ENCODE results near the gene FOXRED1.
"Not testable (repeated sequence)": the region's sequence is repeated elsewhere in the genome, so short reads cannot be mapped to it uniquely, and the experiment has no call there.

Gene FOXRED1

DNA sequence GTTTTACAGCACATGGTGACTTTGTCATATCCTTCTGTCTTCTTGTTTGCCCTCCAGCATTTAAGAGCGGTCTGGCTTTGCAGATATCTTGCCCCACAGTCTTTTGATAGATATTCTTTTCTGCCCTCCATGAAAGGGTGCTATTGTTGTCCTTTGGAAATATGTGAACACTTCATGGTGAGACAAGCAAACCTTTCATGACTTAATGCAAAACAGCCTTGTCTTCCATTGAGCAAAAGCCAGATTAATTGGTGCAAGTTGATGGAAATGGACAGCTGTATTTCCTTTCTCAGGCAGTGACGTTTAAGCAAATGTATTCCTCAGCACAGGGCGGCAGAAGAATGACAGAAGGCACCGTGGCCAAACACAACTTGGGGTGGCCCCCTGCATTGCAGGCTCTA lies 39.3 kb downstream of the FOXRED1 start:
- in situ Hi-C loops (cut with HindIII; ENCODE audit: low pct_unique_long_range_greater_than_20kb, low sequenced_read_pairs) = no loop called here
- no peak for TF ChIP-seq JUND (IDR thresholded peaks at IDR 0.05; ENCODE audit: low read depth)
- DNase-seq (ENCODE audit: low read depth in 1 of 2, low spot score in 1 of 2) = no peak

DNA sequence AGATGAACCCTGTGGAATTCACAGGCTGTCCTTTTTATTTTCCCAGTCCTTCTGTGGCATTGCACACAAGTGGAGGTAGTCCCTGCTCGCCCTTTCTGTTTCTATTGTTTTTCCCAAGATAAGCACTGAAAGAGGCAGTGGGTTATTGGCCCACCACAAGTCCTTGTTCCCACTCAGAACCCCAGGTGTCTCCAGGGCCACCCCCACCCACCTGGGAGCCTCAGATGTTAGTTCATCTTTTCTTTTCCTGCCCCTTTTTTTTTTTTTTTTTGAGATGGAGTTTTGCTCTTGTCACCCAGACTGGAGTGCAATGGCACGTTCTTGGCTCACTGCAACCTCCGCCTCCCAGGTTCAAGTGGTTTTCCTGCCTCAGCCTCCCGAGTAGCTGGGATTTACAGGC lies 39.8 kb downstream of the FOXRED1 start:
- DNase-seq (ENCODE audit: low read depth in 1 of 2, low spot score in 1 of 2); in situ Hi-C loops (cut with HindIII; ENCODE audit: low pct_unique_long_range_greater_than_20kb, low sequenced_read_pairs): not testable (repeated sequence)

DNA sequence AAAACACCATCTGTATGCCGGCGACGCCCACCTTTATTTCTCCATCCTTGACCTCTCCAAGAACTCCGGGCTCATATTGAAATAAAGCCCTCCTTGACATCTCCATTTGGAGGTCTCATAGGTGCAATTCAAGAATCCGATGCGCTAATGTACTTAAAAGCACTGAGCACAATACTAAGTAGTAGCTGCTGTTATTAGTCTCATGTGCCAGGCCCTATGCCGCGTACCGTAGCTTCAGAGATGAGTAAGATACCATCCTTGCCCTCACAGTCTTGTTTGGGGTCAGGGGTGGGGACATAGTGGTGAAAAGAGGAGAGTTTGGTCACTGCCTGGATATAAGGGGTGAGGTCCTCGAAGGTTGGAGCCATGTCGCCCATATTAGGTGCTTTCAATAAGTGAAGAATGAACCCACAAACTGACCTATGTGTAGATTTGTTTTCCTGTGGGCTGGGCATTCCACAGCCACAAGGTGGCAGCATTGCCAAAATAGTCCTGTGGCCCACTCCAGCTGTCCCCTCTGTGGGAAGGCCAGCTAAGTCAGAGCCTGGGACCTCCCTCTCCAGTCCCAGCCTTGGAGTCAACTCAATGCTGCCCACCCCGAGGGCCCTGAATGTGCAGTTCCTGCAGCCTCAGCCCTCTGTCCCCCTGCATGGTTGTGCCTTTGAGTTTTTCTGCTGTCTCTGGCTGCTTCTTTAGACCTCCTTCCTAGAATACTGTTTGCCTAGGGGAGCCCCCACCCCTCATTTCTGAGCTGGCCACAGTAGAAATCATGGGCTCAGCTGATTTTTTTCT lies 41.4 kb downstream of the FOXRED1 start:
- DNase-seq (ENCODE audit: low read depth in 1 of 2, low spot score in 1 of 2) = peak; percentile 83 to 88
- in situ Hi-C loops (cut with HindIII; ENCODE audit: low pct_unique_long_range_greater_than_20kb, low sequenced_read_pairs) = no loop called here
- no peak for TF ChIP-seq JUND (IDR thresholded peaks at IDR 0.05; ENCODE audit: low read depth)

DNA sequence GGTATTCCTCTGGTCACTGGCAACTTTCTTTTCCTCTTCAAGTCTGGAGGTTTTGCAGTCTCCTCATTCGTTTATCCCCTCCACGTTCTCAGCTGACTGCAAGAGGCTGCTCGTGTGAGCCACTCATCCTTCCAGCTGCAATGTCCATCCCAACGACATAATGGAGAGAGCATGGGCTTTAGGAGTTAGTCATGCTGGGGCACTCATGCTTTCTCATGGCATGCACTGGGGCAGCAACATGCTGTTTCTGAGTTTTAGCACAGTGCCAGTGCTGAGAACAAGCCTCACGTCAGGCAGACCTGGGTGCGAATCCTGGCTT lies 42.0 kb downstream of the FOXRED1 start:
- no peak for DNase-seq (ENCODE audit: low read depth in 1 of 2, low spot score in 1 of 2)
- TF ChIP-seq JUND (IDR thresholded peaks at IDR 0.05; ENCODE audit: low read depth) = no peak
- in situ Hi-C loops (cut with HindIII; ENCODE audit: low pct_unique_long_range_greater_than_20kb, low sequenced_read_pairs) = no loop called here

DNA sequence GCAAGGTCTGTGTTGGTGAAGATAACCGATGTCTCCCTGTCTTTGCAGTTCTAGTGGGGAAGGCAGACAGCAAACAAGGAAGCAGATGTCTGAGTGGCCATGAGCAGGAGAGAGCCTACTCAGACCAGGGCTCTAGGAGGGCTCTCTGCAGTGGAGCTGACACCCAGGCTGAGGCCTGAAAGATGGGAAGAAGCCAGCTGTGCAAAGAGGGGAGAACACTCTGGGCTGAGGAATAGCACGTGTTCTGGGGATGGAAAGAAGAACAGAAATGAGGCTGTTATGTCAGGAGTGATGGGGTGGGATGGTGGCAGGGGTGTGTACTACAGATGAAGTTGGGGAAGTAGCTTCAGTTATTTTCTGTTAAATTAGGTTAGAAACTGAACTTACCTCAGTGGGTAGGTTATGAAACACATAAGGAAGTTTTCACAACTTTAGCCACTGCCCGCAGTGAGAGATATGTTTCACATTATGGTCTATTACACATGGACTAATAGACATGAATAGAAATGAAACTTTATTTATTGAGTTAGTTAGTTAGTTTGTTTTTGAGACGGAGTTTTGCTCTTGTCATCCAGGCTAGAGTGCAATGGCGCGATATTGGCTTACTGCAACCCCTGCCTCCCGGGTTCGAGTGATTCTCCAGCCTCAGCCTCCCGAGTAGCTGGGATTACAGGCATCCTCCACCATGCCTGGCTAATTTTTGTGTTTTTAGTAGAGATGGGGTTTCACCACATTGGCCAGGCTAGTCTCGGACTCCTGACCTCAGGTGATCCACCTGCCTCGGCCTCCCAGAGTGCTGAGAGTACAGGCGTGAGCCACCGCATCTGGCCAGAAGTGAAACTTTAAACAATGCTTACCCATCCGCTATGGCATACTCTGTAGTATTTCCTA lies 42.7 kb downstream of the FOXRED1 start:
- in situ Hi-C loops (cut with HindIII; ENCODE audit: low pct_unique_long_range_greater_than_20kb, low sequenced_read_pairs) = no loop called here
- no peak for DNase-seq (ENCODE audit: low read depth in 1 of 2, low spot score in 1 of 2)
- TF ChIP-seq JUND (IDR thresholded peaks at IDR 0.05; ENCODE audit: low read depth) = no peak

DNA sequence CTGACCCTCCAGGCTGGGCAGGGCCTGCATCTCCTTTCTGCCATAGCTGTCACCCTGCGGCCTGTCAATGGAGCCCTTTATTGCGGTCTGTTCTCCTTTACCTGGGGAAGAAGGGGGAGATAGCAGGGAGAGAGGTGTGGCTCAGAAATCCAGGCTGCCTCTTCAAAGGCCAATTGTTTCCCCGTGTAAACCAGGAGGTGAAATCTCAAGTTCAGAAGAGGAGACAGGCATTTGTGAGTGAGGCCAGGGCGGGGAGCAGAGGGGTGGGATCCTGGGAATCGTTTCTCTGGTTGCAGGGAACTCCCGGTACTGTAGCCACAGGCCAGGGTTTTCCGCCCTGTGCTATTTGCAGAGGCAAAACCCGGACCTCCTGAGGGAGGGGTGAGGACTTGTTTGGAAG lies 44.0 kb downstream of the FOXRED1 start:
- DNase-seq (ENCODE audit: low read depth in 1 of 2, low spot score in 1 of 2) = no peak
- in situ Hi-C loops (cut with HindIII; ENCODE audit: low pct_unique_long_range_greater_than_20kb, low sequenced_read_pairs) = no loop called here
- TF ChIP-seq JUND (IDR thresholded peaks at IDR 0.05; ENCODE audit: low read depth) = no peak

DNA sequence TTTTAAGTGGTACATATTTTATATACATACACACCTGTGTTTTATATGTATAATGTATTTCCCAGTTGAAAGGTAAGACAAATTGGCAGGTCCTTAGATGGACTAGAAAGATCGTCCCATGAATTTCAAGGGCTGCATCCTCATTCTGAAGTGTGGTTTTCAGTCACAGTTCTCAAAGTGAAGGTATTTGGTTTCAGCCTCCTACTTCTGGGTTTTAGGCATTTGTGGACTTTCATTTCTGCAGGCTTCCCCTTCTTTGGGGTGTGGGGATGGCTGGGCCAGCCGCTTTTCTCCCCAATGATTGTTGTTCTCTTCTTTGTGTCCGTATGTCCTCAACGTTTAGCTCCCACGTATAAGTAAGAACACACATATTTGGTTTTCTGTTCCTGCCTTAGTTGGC lies 44.9 kb downstream of the FOXRED1 start:
- in situ Hi-C loops (cut with HindIII; ENCODE audit: low pct_unique_long_range_greater_than_20kb, low sequenced_read_pairs) = no loop called here
- TF ChIP-seq JUND (IDR thresholded peaks at IDR 0.05; ENCODE audit: low read depth) = no peak
- DNase-seq (ENCODE audit: low read depth in 1 of 2, low spot score in 1 of 2) = no peak

DNA sequence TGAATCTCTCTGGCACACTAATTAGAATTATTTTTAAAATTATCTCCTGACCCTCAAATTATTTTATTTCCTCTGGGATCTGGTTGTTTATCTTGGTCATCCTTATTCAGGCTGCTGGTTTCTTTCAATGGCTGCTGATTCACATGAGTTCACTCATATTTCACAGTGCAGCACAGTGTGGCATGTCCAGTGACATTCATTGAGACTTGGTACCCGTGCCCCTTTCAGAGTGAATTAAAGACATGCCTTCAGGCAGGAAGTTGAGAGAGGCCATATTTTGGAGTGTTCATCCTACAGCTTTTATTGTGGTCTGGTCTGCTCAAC lies 48.4 kb downstream of the FOXRED1 start:
- DNase-seq (ENCODE audit: low read depth in 1 of 2, low spot score in 1 of 2) = no peak
- in situ Hi-C loops (cut with HindIII; ENCODE audit: low pct_unique_long_range_greater_than_20kb, low sequenced_read_pairs) = no loop called here
- no peak for TF ChIP-seq JUND (IDR thresholded peaks at IDR 0.05; ENCODE audit: low read depth)

DNA sequence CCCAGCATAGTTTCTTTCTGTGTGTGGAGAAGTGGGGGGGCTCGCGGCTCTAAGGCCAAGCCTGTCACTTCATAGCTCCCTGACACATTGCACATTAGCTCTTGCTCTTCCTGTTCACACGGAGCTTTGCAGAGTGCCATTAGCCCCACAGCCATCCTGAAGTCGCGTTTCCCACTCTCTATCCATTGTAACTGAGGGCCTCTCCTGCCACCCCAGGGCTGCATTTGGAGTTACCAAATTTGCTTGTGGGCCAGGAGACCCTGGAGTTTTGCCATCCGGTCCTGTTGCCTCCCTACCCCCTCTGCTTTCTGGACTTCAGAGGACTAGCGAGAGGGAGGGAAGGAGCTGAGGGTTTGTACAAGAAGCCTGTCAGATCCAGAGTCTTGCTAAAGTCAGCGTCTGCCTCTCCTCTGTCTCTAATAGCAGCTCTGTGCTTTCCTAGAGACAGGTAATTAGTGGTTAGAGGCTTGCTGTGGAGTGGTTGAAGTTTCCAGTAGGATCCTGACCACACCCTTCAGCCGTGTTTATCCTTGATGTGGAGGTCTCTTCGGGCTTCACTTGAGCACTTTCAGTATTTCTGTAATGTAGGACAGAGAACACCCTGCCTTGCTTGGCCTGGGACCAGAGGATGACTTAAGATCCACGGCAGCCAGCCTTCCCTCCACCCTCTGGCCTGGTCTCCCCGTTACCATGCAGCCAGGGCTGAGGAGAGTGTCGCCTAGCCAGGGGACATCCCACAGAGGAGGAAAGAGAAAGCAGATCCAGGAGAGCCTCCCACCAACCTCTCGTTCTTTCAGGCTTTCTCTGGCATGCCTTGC lies 49.0 kb downstream of the FOXRED1 start:
- TF ChIP-seq JUND (IDR thresholded peaks at IDR 0.05; ENCODE audit: low read depth) = no peak
- in situ Hi-C loops (cut with HindIII; ENCODE audit: low pct_unique_long_range_greater_than_20kb, low sequenced_read_pairs) = no loop called here
- DNase-seq (ENCODE audit: low read depth in 1 of 2, low spot score in 1 of 2) = no peak

DNA sequence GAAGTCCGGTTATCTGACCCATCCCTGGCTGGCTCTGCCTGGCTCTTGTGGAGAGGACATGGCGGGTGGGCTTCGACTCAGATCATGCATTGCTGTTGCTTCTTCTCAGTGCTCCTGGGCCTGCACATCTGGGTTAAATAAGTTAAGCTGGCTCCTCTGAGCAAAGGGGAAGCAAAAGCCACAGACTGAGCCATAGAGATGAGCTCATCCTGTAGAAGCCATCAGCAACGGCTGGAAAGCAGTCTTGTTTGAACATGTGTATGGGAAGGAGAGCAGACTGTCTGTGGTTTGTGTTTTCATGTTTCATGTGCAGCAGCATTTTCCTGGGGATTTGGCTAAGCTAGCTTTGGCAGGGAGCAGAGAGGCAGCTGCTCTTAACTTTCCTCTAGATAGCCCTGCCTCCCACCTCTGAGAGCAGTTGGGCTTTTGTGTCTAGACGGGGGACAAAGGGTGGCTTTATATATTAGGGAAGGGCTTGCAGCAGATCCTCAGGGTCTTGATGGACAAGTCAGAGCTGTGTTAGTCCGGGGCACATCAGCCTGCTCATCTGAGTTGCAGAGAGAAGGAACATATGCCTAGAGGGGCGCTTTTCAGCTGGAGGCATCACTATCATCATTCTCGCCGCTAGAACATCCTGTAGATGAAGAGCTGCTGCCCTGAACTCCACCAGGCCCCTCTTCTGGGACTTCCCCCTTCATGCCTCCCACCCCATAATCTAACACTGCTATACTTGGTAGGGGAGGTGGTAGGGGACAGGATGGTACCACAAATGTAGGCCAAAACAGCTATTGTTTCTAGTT lies 49.8 kb downstream of the FOXRED1 start:
- TF ChIP-seq JUND (IDR thresholded peaks at IDR 0.05; ENCODE audit: low read depth) = no peak
- DNase-seq (ENCODE audit: low read depth in 1 of 2, low spot score in 1 of 2) = no peak
- in situ Hi-C loops (cut with HindIII; ENCODE audit: low pct_unique_long_range_greater_than_20kb, low sequenced_read_pairs) = no loop called here

DNA sequence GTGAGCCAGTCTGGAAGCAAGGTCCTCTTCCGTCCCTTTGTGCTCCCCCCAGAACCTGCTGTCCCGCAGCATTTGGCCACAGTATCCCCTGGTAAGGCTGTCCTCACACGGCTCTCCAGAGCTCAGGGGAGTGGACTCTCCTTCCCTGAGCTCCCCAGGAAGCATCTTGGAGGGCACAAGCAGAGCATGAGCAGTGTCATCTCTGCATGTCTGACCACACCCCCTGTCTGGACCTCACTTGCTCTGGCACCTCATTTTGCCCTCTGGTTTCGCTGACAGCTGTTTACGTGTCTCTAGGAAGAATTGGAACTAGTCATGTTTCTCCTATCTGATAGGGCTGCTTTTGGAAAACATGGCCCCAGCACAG lies 50.4 kb downstream of the FOXRED1 start:
- no peak for TF ChIP-seq JUND (IDR thresholded peaks at IDR 0.05; ENCODE audit: low read depth)
- in situ Hi-C loops (cut with HindIII; ENCODE audit: low pct_unique_long_range_greater_than_20kb, low sequenced_read_pairs) = no loop called here
- DNase-seq (ENCODE audit: low read depth in 1 of 2, low spot score in 1 of 2) = no peak

DNA sequence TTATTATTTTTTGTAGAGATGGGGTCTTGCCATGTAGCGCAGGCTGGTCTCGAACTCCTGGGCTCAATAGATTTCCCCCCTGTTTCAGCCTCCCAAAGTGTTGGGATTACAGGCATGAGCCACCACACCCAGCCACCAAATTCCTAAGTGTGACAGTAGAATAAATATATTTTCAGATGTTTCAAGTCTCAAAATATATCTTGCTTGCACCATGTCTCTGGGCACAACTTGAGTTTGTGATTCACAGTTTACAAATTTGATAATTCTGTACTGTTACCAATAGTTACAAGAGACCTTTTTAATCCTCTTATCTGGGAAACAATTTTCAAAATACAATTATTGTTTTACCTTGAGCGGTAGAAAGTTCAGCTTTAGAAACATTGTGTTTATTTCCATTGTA lies 54.0 kb downstream of the FOXRED1 start:
- TF ChIP-seq JUND (IDR thresholded peaks at IDR 0.05; ENCODE audit: low read depth) = no peak
- no peak for DNase-seq (ENCODE audit: low read depth in 1 of 2, low spot score in 1 of 2)
- in situ Hi-C loops (cut with HindIII; ENCODE audit: low pct_unique_long_range_greater_than_20kb, low sequenced_read_pairs) = no loop called here

Measured in T47D (cell line).